GM18502 (cell line): Measurements from ENCODE around the gene RALA.

Experiments
- ATAC-seq: cut with Tn5 transposase; IDR thresholded peaks from one replicate; pipeline ENCODE4 v1.9.1; 2021; ENCODE audit warnings: mild to moderate bottlenecking; ENCODE audit not compliant: unreplicated experiment, poor library complexity

The RALA gene

DNA sequence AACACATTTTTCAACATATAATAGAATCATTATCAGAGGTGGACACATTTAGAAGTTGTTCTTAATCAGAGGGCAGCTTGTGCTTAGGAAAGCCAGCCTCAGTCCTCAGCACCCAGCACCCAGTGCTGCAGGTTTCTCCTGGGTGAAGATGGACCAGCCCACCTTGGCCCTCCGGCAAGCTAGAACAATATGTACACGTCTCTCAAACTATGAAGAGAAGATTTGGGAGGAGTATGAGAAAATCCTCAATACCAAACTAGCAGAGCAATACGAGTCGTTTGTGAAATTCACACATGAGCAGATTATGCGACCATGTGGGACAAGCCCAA lies 13.5 kb upstream of the RALA start:
- ATAC-seq: no peak

DNA sequence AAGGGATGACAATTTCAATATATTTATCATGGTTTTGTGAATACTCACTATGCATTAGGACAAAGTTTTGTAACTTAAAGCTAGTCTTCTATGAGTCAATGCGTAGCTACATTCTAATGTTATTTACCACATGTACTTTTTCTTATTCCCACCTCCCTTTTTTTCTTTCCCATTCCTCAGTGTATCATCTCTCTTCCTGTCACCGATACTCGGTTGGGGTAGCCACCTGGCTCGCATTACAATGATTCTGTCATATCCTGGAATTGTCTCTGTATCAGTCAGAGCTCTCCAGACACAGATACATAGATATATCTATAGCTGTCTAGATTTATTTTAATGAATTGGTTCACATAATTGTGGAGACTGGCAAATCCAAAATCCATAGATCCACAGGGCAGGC lies 9.8 kb upstream of the RALA start:
- ATAC-seq: no peak

DNA sequence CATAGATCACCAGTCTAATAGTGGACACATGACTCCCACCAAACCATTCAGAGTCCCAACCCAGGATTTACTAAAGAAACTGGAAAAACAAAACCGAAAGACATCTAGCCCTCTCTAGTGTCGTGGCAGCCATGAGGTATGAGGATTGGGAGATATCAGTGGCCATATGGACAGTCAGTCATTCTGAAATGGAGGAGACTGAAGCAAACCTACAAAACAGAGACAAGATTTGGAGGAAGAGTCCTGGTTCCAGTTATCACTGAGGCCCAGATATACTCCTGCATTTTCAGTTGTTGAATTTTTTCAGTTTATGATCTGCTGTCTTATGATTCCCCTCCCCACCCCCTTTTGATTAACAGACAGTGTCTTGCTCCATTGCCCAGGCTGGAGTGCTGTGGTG lies 9.1 kb upstream of the RALA start:
- ATAC-seq: no peak

DNA sequence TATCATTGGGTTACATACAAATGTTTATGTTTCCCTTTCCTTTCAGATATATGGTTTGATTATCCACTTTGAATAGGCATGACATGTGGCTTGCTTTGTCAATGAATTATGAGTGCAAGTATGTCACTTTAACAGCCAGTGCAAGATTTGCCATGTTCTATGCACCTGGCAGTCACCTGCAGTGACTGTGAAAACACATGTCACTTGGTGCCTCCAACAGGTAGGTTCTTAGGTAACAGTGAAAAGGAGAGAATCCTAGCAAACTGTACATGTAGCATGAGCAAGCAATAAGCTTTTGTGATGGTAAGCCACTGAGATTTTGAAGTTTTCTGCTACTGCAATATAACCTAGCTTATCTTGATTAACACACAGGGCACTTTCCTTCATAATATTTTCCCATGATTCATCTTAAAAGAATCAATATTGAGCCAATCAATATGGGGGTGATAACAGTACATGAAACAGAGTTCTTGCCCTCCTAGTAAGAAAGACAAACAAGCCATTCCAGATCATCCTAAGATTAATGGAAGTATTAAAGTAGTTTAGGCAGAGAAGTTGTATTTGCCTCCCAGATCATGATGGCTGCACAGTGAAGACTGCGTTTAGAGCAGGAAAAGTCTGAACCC lies 7.9 kb upstream of the RALA start:
- ATAC-seq: no peak

DNA sequence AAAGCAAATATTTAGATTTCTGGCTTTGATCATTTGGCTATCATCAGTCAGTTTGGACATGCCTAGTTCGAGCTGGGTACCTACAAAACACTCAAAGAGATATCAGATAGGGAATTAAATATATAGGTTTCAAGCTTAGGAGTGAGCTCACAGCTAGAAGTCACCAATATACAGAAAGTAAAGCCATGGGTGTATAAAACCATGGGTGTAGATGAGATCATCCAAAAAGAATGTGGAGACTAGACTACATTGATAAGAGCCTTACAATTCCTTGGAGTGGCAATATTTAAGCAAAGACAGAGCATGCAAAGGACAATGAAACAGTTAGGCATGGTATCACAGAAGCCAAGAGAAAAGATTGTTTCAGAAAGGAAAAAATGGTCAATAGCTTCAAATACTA lies 7.2 kb upstream of the RALA start:
- no peak for ATAC-seq

DNA sequence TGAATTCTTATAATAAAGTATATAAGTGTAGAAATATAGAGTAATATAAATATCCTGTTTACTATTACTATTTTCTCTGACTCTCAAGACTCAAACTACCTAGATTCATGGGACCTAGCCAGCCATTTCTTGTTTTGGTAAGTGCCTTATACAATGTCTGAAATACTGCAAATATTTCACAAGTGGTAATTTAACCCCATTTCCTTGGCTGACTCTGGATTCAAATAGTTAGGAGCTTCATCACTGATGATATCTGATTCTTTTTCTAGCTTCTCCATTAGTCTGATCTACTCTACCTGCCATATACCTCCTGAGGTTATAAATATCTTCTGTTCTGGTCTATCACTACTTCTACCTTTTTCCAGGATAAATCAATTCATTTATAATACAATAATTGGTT lies 6.4 kb upstream of the RALA start:
- ATAC-seq: no peak

DNA sequence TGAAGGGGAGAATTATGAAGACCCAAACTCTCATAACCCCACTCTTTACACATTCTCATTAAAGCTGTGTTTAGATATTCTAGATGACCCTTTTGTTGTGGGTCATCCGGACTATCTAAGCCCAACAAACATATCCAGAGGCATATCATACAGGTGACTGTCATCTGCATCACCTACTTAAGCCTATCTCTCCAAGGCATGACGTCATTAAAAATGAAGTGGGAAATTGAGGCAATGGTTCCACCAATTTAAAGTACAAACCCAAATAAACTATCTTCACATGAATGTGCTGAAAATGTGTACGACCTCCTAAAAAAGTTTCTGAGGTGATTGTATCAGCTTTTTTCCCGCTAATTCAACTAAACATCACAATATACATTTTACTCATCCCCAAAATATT lies 4.5 kb upstream of the RALA start:
- no peak for ATAC-seq

DNA sequence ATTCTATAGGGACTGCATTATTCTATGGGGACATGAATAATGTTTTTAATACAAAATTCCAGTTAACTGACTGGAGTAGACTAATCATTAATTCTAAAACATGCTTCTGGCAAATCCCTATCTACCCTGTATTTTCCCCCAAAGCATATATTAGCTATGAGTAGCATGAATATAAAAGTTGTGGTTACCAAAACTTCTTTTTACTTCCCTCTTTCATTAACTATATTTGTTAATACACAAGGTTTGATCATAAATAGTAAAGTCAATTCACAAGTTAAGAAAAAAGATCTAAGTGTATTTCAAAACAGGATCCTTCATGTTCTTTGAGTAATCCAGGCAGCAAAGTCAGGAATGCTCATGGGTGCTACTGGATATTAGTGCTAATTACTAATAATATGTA lies 2.9 kb upstream of the RALA start:
- no peak for ATAC-seq

DNA sequence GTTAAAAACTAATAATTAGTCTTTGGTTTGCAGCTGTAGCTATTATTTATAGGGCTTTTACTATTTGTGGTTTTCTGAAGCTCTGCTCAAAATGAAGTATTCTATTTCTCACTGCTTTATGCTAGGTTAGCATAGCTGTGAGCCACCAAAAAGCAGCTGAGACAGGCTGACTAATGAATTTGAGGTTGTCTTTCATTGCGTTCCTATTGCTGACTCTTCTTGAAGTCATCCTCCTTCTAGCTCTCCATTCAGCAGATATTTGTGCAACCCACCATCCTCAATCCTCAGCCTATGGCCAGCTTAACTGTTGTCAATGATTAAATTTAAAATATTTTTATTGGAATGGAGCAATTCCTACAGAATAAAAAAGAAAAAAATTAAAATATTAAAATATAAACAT lies 2.1 kb upstream of the RALA start:
- no peak for ATAC-seq

DNA sequence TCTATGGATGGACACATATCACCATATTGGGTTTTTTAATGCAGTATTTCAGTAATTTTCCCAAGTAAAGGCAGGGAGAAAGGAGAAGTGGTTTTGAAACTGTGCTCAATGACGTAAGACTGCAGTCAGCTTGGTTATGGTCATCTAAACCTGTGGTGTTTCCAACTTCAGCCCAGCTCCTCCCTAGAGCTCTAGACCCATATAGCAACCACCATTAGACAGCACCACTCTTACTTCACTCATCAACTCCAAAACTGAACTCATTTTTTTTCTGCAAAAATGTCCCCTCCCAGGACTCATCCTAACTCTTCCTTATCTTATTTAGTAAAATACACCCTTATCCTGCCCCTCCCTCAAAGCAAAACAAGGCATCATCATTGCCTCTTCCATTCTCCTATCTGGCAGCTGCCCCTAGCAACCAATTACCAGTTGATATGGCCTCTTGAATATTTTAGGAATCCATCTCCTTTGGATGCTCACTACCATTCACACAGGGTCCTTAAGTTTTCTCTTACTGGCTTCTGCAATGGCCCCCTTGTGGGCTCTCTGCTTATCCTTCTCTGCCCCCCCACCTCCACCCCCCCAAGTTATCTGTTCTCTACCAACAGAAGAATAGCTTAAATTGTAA lies 1.5 kb upstream of the RALA start:
- no peak for ATAC-seq

DNA sequence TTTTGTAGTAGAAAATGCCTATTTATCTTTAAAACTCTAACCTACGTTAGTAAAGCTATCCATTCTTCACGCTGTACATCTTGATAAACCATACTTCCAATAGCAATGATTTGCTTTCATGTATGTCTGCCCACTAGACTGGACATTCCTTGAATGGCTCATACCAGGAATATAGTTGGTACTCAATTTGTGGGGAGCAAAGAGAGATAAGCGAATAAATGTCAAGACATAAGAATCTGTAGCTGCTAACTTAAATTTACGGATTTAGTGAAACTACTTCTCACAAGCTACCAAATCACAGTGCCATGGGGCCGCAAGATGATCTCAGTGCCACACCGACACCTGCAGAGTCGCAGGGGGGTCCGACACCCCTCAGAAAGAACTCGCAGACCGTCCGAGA lies 763 bp upstream of the RALA start:
- no peak for ATAC-seq

DNA sequence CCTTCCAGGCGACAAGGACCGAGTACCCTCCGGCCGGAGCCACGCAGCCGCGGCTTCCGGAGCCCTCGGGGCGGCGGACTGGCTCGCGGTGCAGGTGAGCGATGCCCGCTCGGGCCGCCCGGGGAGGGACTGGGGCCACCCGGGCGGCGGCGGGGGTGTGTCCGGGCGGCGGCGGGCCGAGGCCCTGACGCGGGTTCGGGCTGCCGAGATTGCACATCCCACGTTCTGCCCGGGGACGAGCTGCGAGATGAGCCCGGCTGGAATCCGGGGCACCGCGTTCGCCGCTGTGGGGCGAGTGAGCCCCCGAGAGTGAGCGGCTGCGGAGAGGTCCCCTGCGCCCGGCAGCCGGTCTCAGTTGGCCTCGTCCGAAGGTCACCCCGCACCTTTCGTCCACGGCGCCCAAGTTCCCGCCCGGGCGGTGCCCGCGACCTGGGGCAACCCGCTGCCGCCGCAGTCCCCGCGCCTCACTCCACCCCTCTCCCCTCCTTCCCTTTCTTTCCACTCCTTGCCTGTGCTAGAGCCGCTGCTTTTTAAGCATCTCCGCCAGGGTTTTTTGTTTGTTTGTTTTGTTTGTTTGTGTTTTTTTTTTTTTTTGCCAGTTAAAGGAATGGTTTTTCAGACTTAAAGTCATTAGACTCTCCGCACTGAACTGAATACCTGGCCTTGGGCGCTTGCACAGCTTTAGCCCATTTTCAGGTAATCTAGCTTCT lies 515 bp downstream of the RALA start:
- ATAC-seq: peak; percentile 57

DNA sequence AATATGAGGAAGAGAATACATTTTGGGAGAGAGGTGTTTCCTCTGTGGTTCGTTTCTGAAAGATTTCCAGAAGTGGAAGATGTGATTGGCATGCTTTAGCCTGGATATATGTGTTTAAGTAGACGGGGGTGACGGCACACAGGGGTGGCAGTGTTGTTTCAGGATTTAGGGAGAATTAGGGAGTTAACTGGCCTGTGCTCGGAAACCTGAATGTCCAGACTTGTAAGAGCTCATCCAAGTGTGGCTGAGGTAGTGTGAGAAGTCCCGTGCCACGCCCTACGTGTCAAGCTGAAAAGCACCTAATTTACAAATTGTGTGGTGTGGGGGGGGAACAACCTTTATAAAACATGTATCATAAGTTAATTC lies 1.1 kb downstream of the RALA start:
- ATAC-seq: no peak

DNA sequence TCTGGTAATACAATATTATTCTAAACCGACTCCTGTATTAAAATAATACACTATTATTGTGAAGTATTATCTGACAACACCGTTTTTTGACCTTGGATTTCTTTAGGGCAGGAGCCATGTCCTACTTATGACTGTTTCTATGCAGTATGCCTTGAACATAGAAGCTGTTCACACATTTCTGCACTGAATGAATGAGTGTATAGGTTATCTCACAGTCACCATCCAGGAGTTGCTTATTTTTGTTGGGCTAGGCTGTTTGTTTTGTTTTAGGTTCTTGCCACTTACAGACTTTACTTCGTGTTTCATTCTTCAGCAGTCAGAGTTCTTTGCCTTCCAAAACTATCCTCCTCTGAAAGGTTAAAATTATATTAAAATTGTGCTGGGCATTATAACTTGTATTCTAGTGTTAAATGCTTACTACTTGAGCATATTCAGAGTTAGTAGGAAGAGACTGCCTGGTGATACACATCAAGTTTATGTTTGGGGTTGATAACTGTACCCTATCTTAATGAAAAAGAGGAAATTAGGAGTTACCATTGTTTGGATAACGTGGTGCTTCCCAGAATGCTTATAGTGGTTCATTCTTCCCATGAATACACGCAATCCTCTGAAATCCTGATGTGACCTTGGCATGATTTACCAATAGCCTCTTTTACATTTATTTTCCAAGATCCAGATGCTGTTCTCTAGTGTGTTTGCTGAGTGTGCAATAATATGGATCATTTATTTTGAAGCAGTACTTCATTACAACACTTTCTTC lies 1.7 kb downstream of the RALA start:
- no peak for ATAC-seq

DNA sequence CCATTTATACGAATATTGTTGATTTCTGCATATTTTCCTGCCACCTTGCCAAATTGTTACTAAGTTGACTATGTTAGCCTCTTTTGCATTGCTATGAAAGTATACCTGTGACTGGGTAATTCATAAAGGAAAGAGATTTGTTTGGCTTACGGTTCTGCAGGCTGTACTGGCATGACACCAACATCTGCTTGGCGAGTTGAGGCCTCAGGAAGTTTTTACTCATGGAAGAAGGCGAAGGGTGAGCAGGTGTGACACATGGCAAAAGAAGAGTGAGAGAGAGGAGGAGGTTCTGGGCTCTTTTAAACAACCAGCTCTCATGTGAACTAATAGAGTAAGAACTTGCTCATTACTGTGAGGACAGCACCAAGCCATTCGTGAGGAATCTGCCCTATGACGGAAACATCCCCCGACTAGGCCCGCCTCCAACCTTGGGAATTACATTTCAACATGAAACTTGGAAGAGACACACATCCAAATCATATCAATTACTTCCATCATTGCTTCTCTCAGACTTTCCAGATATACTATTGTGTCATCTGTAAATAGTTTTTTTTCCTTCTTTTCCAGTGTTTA lies 8.4 kb downstream of the RALA start:
- ATAC-seq: no peak

DNA sequence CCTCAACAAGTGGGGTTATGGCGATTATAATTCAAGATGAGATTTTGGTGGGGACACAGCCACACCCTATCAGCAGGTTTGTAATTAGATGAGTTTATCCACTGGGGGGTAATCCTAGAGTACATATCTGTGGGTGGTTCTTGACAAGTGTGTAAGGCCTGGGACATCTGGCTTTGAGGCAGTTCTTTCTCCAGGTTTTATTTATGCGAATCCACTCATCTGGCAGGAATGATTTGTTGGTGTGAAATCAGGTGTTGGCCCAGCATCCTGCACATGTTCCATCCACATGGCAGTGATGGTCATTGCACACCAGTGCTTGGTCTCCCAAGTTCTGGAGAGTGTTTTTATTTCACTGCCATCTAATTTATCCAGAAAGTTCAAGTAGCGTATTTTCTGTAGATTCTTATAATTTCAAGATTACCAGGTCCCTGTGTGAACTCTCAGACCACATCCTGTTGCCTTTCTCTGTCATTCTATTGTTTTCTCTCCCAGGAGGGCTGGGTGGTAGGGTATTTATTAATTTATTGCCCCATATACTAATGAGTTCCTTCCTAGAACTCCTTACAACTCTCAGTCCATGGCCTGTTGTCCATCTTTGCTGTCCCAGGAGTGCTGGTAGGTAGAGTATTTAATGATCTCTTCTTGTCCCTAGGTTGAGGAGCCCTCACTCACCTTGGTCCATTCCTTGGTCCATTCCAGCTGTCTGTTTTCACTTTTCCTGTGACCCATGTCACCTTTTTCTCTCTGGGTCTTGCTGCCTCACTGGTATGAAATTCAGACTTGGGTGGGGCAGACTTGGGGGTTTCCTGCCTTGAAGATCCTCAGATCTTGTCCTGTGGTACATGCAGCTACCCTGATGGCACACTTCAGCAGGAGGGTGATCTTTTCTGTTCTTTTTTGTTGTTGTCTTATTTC lies 10.4 kb downstream of the RALA start:
- peak; percentile 61 for ATAC-seq

DNA sequence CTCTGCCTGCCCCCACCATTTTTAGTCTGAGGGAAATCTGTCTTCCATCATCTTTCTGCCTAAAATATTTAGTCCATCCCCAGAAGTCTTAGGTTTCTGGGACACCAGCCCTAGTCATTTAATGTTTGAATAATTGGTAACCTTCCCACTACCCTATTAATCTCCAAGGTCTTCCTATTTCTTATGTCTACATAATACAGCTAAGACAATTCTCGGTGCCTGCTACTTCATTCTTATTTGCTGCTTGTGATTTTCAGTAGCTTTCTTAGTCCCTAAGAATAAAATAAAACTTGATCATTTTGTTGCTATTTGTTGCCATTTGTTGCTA lies 11.1 kb downstream of the RALA start:
- ATAC-seq: no peak

DNA sequence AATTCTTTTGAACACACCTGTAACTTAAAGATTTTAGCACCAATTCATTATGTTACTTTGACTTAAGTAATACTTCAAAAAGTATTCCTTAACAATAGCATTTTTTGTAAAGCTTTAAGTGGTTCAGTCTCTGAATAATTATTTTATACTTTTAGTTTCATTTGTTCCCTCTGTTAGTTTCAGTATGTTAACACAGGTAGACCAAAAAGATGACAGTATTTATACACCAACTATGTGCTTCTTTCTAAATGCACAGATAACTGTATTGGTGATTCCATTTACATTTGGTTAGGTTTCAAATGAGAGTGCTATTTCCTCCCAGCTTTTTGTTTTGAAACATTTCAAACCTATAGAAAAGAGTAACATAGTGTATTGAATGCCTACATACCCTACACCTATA lies 14.0 kb downstream of the RALA start:
- no peak for ATAC-seq

DNA sequence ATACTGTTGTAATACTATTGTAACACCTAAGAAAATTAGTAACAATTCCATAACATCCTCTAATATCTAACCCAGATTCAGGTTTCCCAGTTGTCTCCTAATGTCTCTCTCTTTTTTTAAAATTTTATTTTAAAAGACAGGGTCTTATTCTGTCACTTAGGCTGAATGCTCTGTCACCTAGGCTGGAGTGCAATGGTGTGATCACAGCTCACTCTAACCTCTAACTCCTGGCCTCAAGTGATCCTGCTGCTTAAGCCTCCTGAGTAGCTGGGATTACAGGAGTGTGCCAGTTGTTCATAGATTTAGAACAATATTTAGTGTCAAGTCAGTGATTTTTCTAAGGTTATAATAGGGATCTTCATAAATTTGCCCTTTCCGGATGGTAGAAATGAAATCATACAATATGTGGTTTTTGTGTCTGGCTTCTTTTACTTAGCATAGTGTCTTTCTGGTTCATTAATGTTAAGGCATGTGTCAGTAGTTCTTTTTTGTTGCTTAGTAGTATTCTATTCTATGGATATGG lies 14.7 kb downstream of the RALA start:
- ATAC-seq: no peak

DNA sequence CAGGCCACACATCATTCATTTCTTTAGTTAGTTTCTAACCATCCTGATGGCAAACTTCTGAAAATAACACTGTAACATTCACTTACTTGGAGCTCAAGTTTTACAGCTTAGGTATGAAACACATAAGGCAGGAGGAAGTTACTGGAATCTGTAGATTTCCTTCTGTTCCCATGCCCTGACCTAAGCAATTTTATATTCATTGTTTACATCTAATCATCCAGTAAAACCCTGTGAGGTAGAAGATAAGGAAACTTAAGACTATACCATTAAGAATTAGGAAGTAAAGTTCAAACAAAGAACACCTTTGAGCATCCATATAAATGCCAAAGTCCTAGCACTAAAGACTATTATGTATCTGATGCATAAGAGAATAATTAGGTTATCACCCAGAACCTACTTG lies 19.5 kb downstream of the RALA start:
- ATAC-seq: no peak
